K562 (cell line): Measurements from ENCODE around the gene NMT1. TPM values are rescaled to one million over a fixed set of nuclear protein-coding genes. Genes with fewer than 3 reads are reported as not detected.

Experiments used
- ATAC-seq: fragments of 200-7000 bp; cut with Tn5 transposase; 3 replicates; pipeline ENCODE4 v1.9.1; 2020; ENCODE audit warnings: moderate library complexity
- BruUV-seq: library from RNA; stranded (reverse); fragments of 400-500 nt; replicated peaks from 2 replicates; lab custom pipeline; 2021; lab: Mats Ljungman, UMichigan
- CTCF ChIA-PET: fragments of 300-600 bp; formaldehyde crosslinking; extraction: SDS; loops from one replicate; lab custom pipeline; 2021; ENCODE audit warnings: low intra/inter-chr PET ratio; lab: Yijun Ruan, JAX
- POLR2A ChIA-PET: fragments of 300-600, 350-650 bp; sonication (Branson Sonifier 250); formaldehyde crosslinking; extraction: SDS; loops from one replicate; lab custom pipeline; 2021; ENCODE audit warnings: antibody characterized with exemption, inconsistent platforms; lab: Yijun Ruan, JAX
- DNase-seq, 4 experiments: peaks; one replicate each; pipeline versions ENCODE4 v3.0.0 to v3.0.0-alpha.2; 2011 to 2018; ENCODE audit warnings: low spot score in 3 of 4, mixed read lengths in 3 of 4; ENCODE audit errors: extremely low read depth in 1 of 4
- FAIRE-seq: peaks from 2 replicates; lab custom pipeline; 2011; peaks lifted over from hg19 to GRCh38; lab: Jason Lieb, UNC
- H2AFZ ChIP-seq: 2 replicates; pipeline ENCODE4 v1.6.0; 2011; ENCODE audit warnings: low read depth, low read length, control low read depth, inconsistent platforms
- H3K27ac ChIP-seq: fragments of 200-600 bp; 3 replicates; pipeline ENCODE4 v1.8.0; 2011; ENCODE audit warnings: low read depth, mild to moderate bottlenecking, control low read depth, inconsistent platforms, low read length, moderate library complexity, mixed read lengths; ENCODE audit errors: extremely low read depth
- H3K27me3 ChIP-seq, 2 experiments: fragments of 300-600 bp in 1 of 2; 2 replicates in 1 of 2; 3 replicates in 1 of 2; pipeline versions ENCODE4 v1.6.0 to v1.8.0; 2011; ENCODE audit warnings: inconsistent platforms in 2 of 2, low read length in 2 of 2, mild to moderate bottlenecking in 1 of 2, mixed read lengths in 1 of 2, moderate library complexity in 1 of 2; ENCODE audit not compliant: control insufficient read depth in 2 of 2, insufficient read depth in 2 of 2
- H3K36me3 ChIP-seq: fragments of 300-600 bp; 3 replicates; pipeline ENCODE4 v1.8.0; 2011; ENCODE audit warnings: mild to moderate bottlenecking, low read length, inconsistent platforms; ENCODE audit not compliant: control insufficient read depth, insufficient read depth
- H3K4me1 ChIP-seq, 2 experiments: fragments of 200-600 bp in 1 of 2; replicated peaks in 1 of 2; 2 replicates in 1 of 2; 3 replicates in 1 of 2; pipeline versions ENCODE4 v1.5.1 to v1.8.0; 2011; ENCODE audit warnings: inconsistent platforms in 2 of 2, low read length in 2 of 2, mild to moderate bottlenecking in 1 of 2, mixed read lengths in 1 of 2, moderate library complexity in 1 of 2; ENCODE audit not compliant: control insufficient read depth in 2 of 2, insufficient read depth in 2 of 2
- H3K4me2 ChIP-seq: 2 replicates; pipeline ENCODE4 v1.6.1; 2011; ENCODE audit warnings: low read length, control low read depth, inconsistent platforms, mixed read lengths; ENCODE audit not compliant: insufficient read depth
- H3K4me3 ChIP-seq: fragments of 200-600 bp; sonication (generic), shearing (Covaris generic); 2 replicates; pipeline ENCODE4 v1.5.1; 2016; ENCODE audit warnings: control low read depth, inconsistent platforms
- H3K79me2 ChIP-seq: fragments of 200-600 bp; 3 replicates; pipeline ENCODE4 v1.8.0; 2011; ENCODE audit warnings: low read length, inconsistent platforms; ENCODE audit not compliant: control insufficient read depth, insufficient read depth
- H3K9ac ChIP-seq, 2 experiments: 2 replicates each; pipeline versions ENCODE4 v1.6.0 to v1.6.1; 2011; ENCODE audit warnings: low read depth in 2 of 2, low read length in 2 of 2, control low read depth in 1 of 2, inconsistent platforms in 1 of 2, mild to moderate bottlenecking in 1 of 2, mixed read lengths in 1 of 2; ENCODE audit not compliant: insufficient read depth in 1 of 2
- H3K9me1 ChIP-seq: one replicate; pipeline ENCODE4 v1.6.0; 2011; ENCODE audit warnings: inconsistent platforms, mild to moderate bottlenecking, low read length, moderate library complexity; ENCODE audit not compliant: control insufficient read depth, insufficient read depth
- H3K9me3 ChIP-seq: replicated peaks from 2 replicates; pipeline ENCODE4 v1.5.1; 2011; ENCODE audit warnings: low read depth, low read length, inconsistent platforms; ENCODE audit not compliant: control insufficient read depth, insufficient read depth
- H4K20me1 ChIP-seq: replicated peaks from 2 replicates; pipeline ENCODE4 v1.6.1; 2011; ENCODE audit warnings: low read length, inconsistent platforms, mixed read lengths; ENCODE audit not compliant: control insufficient read depth, insufficient read depth
- ARHGAP35 ChIP-seq: fragments of 450-650 bp; IDR thresholded peaks from 2 replicates; pipeline ENCODE4 v1.6.1; 2018; ENCODE audit not compliant: partially characterized antibody
- HOXB6 ChIP-seq: fragments of 250-450 bp; sonication (Bioruptor Pico); IDR thresholded peaks from 2 replicates; pipeline ENCODE4 v1.5.1; 2022; ENCODE audit warnings: mild to moderate bottlenecking, borderline replicate concordance
- KDM1A ChIP-seq, 2 experiments: fragments of 450-650 bp; IDR thresholded peaks; 2 replicates each; pipeline ENCODE4 v1.6.1; 2016; ENCODE audit warnings: mild to moderate bottlenecking in 2 of 2
- MEF2D ChIP-seq: conservative IDR thresholded peaks from 2 replicates; pipeline ENCODE4 v1.6.1; 2016; ENCODE audit warnings: low read depth, missing genetic modification characterization, missing compliant biosample characterization
- MEIS2 ChIP-seq: fragments of 450-650 bp; IDR thresholded peaks from 2 replicates; pipeline ENCODE4 v1.6.1; 2014; ENCODE audit warnings: mild to moderate bottlenecking; ENCODE audit not compliant: partially characterized antibody
- MTF1 ChIP-seq: fragments of 250-450 bp; sonication (Bioruptor Pico); IDR thresholded peaks from 2 replicates; pipeline ENCODE4 v1.9.0; 2021; ENCODE audit warnings: moderate library complexity, mild to moderate bottlenecking, inconsistent platforms, borderline replicate concordance
- MYNN ChIP-seq, 2 experiments: sonication (generic); formaldehyde crosslinking in 1 of 2; IDR thresholded peaks; 2 replicates each; pipeline versions ENCODE4 v1.5.0 to v1.6.1; 2016 to 2020; ENCODE audit warnings: antibody characterized with exemption in 1 of 2, missing genetic modification reagents in 1 of 2
- NFXL1 ChIP-seq: fragments of 450-650 bp; formaldehyde crosslinking; IDR thresholded peaks from 2 replicates; pipeline ENCODE4 v1.4.0; 2021; ENCODE audit warnings: mild to moderate bottlenecking
- PURB ChIP-seq: sonication (generic); formaldehyde crosslinking; IDR thresholded peaks from 2 replicates; pipeline ENCODE4 v1.9.0; 2021; ENCODE audit warnings: low read depth, mild to moderate bottlenecking, missing genetic modification reagents
- RNF219 ChIP-seq: fragments of 250-450 bp; sonication (Bioruptor Pico); IDR thresholded peaks from 2 replicates; pipeline ENCODE4 v1.5.0; 2022; ENCODE audit warnings: mild to moderate bottlenecking
- SMARCC2 ChIP-seq: fragments of 450-650 bp; IDR thresholded peaks from 2 replicates; pipeline ENCODE4 v1.6.1; 2017; ENCODE audit warnings: antibody characterized with exemption, moderate library complexity, mild to moderate bottlenecking, low read depth
- TAL1 ChIP-seq: fragments of 450-650 bp; IDR thresholded peaks from 2 replicates; pipeline ENCODE4 v1.6.1; 2016; ENCODE audit warnings: mild to moderate bottlenecking
- TBL1XR1 ChIP-seq, 2 experiments: IDR thresholded peaks; 2 replicates each; pipeline ENCODE4 v1.6.1; 2012; ENCODE audit warnings: improper control_type of control experiment in 2 of 2, low read length in 2 of 2, mild to moderate bottlenecking in 1 of 2
- ZBTB34 ChIP-seq: fragments of 250-450 bp; sonication (Bioruptor Pico); IDR thresholded peaks from 2 replicates; pipeline ENCODE4 v1.8.0; 2021; ENCODE audit warnings: mild to moderate bottlenecking, moderate library complexity
- ZNF212 ChIP-seq: fragments of 450-650 bp; formaldehyde crosslinking; IDR thresholded peaks from 2 replicates; pipeline ENCODE4 v1.4.0; 2020; ENCODE audit warnings: mild to moderate bottlenecking
- ZNF586 ChIP-seq: fragments of 450-650 bp; formaldehyde crosslinking; conservative IDR thresholded peaks from 2 replicates; pipeline ENCODE4 v1.4.0; 2020; ENCODE audit warnings: mild to moderate bottlenecking, moderate library complexity
- ZNF780A ChIP-seq: fragments of 250-450 bp; sonication (Bioruptor Pico); IDR thresholded peaks from 2 replicates; pipeline ENCODE4 v1.5.0; 2021; ENCODE audit warnings: mild to moderate bottlenecking
- WGBS: fragments of 100-300 bp; shearing (Covaris generic); methylation state at CpG from one replicate; pipeline ENCODE4 v1.1.6; 2016; ENCODE audit warnings: low coverage, mixed read lengths; ENCODE audit not compliant: insufficient coverage; ENCODE audit errors: missing lambda C conversion rate; 5-methylcytosine and 5-hydroxymethylcytosine counted together
- in situ Hi-C: fragments of 300-500 bp; cut with MboI; formaldehyde crosslinking; loops from 4 replicates; pipeline ENCODE4 v1.15.0; 2018; ENCODE audit warnings: inconsistent platforms, mixed read lengths
- intact Hi-C: fragments of 100-400 bp; cut with micrococcal nuclease; formaldehyde crosslinking; loops from 2 replicates; pipeline ENCODE4 v1.14.2; 2022
- polyA plus RNA-seq, 8 experiments: library from polyadenylated mRNA; depleted of rRNA in 4 of 8; stranded (reverse) in 5 of 8; unstranded in 3 of 8; fragments of >200 nt; fragmentation: Nextera tagmentation in 2 of 8; fragmentation: Illumina TruSeq in 1 of 8; extraction: Ambion mirVana in 2 of 8; extraction: Trizol in 1 of 8; gene quantifications; 2 replicates each; pipeline versions ENCODE4 v1.2.1 to v1.2.3, GENCODE V29; 2011 to 2014; ENCODE audit warnings: inconsistent platforms in 1 of 8, missing spikeins in 1 of 8
- total RNA-seq, 7 experiments: library from RNA; depleted of rRNA in 6 of 7; stranded (reverse); fragments of >200 nt in 6 of 7; fragmentation: Illumina TruSeq in 2 of 7; extraction: Trizol in 2 of 7; gene quantifications; 2 replicates each; pipeline versions ENCODE4 v1.2.1 to v1.2.3, GENCODE V29; 2011 to 2021; ENCODE audit warnings: low replicate concordance in 1 of 7

The NMT1 gene
- total and polyA plus RNA-seq, 9 of the 15 experiments (the other 6 are each of a cell fraction or from before 2014, with no cell fraction given), result 86.7 to 569 (median 213) TPM

- peak; percentile 63 for TF ChIP-seq MEF2D
- peak in 1 of 2 experiments; percentile 12; a peak in 2 of 4 replicates for TF ChIP-seq TBL1XR1 (IDR thresholded peaks at IDR 0.05; ENCODE audit: low read length in 2 of 2)
- peak in 1 of 2 experiments; percentile 12; a peak in 1 of 4 replicates for TF ChIP-seq KDM1A (IDR thresholded peaks at IDR 0.05)
- TF ChIP-seq MEIS2, result no peak
- peak; percentile 60; the same call in 1 of the 2 replicates for TF ChIP-seq MTF1 (CRISPR knock-in tag)
- 0 out of 2 replicates have a peak, but pooled peaks have one; percentile 10 for TF ChIP-seq ZNF586 (CRISPR knock-in tag)
- 0 out of 2 replicates have a peak, but pooled peaks have one; percentile 62 for TF ChIP-seq ZNF212 (CRISPR knock-in tag)
- no peak for TF ChIP-seq ARHGAP35
Measured at GRCh38 chr17:45146890-45147580, 85.9 kb downstream of the NMT1 start (continued).

GRCh38 chr17:45147581-45148182 is 86.6 kb downstream of the NMT1 start:
- peak in 3 of 4 experiments; percentile 66 to 91 (median 70) for DNase-seq
- peak overlapping the region; percentile 51 for H3K4me3 ChIP-seq
- intact Hi-C loops, result loop anchor here (1.0 to 2.0 kb wide), 3 partner anchors 12 to 49 kb away; partner anchors contain the start of genes ACBD4 and HEXIM2
- H3K79me2 ChIP-seq, result peaks cover 54% of the 10 kb centered on the region
- peak overlapping the region; percentile 96 to 99 for H3K9ac ChIP-seq
- peak overlapping the region; percentile 82 for H2AFZ ChIP-seq
- in situ Hi-C loops, result no loop called here
- WGBS, result under 1% methylated on average over 27 of the region's 38 CpGs
- no TSS peak for BruUV-seq
- FAIRE-seq, result no peak
- H3K27ac ChIP-seq, result peak overlapping the region; percentile 97
- no peaks in the 10 kb centered on the region for H3K27me3 ChIP-seq
- ChIA-PET POLR2A (interaction anchor here (0.6 to 10.1 kb wide), 34 partner anchors 9 to 1006 kb away, joined by 3 to 497 read pairs (median 5); partner anchors contain the start of genes ACBD4, DCAKD, EFTUD2 and HEXIM2), CTCF (interaction anchor here (2.8 kb wide), 1 partner anchor 12 kb away, joined by 14 read pairs; the partner anchor contains the start of gene ACBD4)
- no peaks in the 10 kb centered on the region for H3K9me3 ChIP-seq
- peak overlapping the region; percentile 88 for H3K4me2 ChIP-seq
- H3K4me1 ChIP-seq, result peaks cover 39 to 52% of the 10 kb centered on the region in 2 experiments
- H4K20me1 ChIP-seq, result peaks cover 5% of the 10 kb centered on the region; the same call in 1 of the 2 replicates
- H3K36me3 ChIP-seq, result peaks cover 3% of the 10 kb centered on the region; the same call in 1 of the 3 replicates
- H3K9me1 ChIP-seq, result no peaks in the 10 kb centered on the region
- peak; percentile 34 for ATAC-seq
- TF ChIP-seq RNF219 (CRISPR knock-in tag), result no peak
- no peak for TF ChIP-seq PURB
- peak; percentile 83; the same call in 1 of the 2 replicates for TF ChIP-seq NFXL1 (CRISPR knock-in tag)
- TF ChIP-seq ZBTB34 (CRISPR knock-in tag), result no peak
- no peak; the same call in 1 of the 2 replicates for TF ChIP-seq HOXB6
- no peak for TF ChIP-seq SMARCC2
- no peak for TF ChIP-seq MYNN (IDR thresholded peaks at IDR 0.05)
- no peak for TF ChIP-seq MYNN (CRISPR knock-in tag; IDR thresholded peaks at IDR 0.05)
- peak; percentile 31; the same call in 1 of the 2 replicates for TF ChIP-seq TAL1
- TF ChIP-seq ZNF780A (CRISPR knock-in tag), result no peak
